ENCODE data around the gene SLC24A3. TPM values are rescaled to one million over a fixed set of nuclear protein-coding genes. Genes with fewer than 3 reads are reported as not detected.

The SLC24A3 gene
- total RNA-seq, 1 donor from 2014 or later = 0.11 TPM

- Mint-ChIP-seq H3K4me1 (ENCODE audit: unreplicated experiment) (no peaks in the 10 kb centered on the region), H3K27ac (ENCODE audit: unreplicated experiment) (no peak overlapping the region), H3K4me3 (ENCODE audit: unreplicated experiment) (no peak overlapping the region), H3K36me3 (ENCODE audit: unreplicated experiment) (no peaks in the 10 kb centered on the region), H3K9me3 (ENCODE audit: unreplicated experiment) (peaks cover 36% of the 10 kb centered on the region), H3K27me3 (ENCODE audit: unreplicated experiment) (no peaks in the 10 kb centered on the region)
- DNase-seq (ENCODE audit: extremely low spot score, unreplicated experiment) = no peak
- no peak for TF ChIP-seq CTCF (IDR thresholded peaks at IDR 0.05)
These were observed 185.2 kb downstream of the SLC24A3 start for GRCh38 chr20:19397666-19398065.

GRCh38 chr20:19401096-19401495, 188.7 kb downstream of the SLC24A3 start:
- H3K27ac Mint-ChIP-seq (ENCODE audit: unreplicated experiment) = no peak overlapping the region
- no peaks in the 10 kb centered on the region for H3K4me1 Mint-ChIP-seq (ENCODE audit: unreplicated experiment)
- H3K27me3 Mint-ChIP-seq (ENCODE audit: unreplicated experiment) = no peaks in the 10 kb centered on the region
- DNase-seq (ENCODE audit: extremely low spot score, unreplicated experiment) = no peak
- no peak overlapping the region for H3K4me3 Mint-ChIP-seq (ENCODE audit: unreplicated experiment)
- H3K9me3 Mint-ChIP-seq (ENCODE audit: unreplicated experiment) = peaks cover 28% of the 10 kb centered on the region
- no peak for TF ChIP-seq CTCF (IDR thresholded peaks at IDR 0.05)
- no peaks in the 10 kb centered on the region for H3K36me3 Mint-ChIP-seq (ENCODE audit: unreplicated experiment)

GRCh38 chr20:19403549-19403948, 191.1 kb downstream of the SLC24A3 start:
- Mint-ChIP-seq H3K4me1 (ENCODE audit: unreplicated experiment) (no peaks in the 10 kb centered on the region), H3K27ac (ENCODE audit: unreplicated experiment) (no peak overlapping the region), H3K27me3 (ENCODE audit: unreplicated experiment) (no peaks in the 10 kb centered on the region), H3K9me3 (ENCODE audit: unreplicated experiment) (peaks cover 15% of the 10 kb centered on the region), H3K36me3 (ENCODE audit: unreplicated experiment) (no peaks in the 10 kb centered on the region), H3K4me3 (ENCODE audit: unreplicated experiment) (no peak overlapping the region)
- no peak for DNase-seq (ENCODE audit: extremely low spot score, unreplicated experiment)
- TF ChIP-seq CTCF (IDR thresholded peaks at IDR 0.05) = no peak

GRCh38 chr20:19404826-19405225, 192.4 kb downstream of the SLC24A3 start:
- Mint-ChIP-seq H3K9me3 (ENCODE audit: unreplicated experiment) (peaks cover 7% of the 10 kb centered on the region), H3K4me3 (ENCODE audit: unreplicated experiment) (no peak overlapping the region), H3K27me3 (ENCODE audit: unreplicated experiment) (no peaks in the 10 kb centered on the region), H3K27ac (ENCODE audit: unreplicated experiment) (no peak overlapping the region), H3K36me3 (ENCODE audit: unreplicated experiment) (no peaks in the 10 kb centered on the region), H3K4me1 (ENCODE audit: unreplicated experiment) (no peaks in the 10 kb centered on the region)
- no peak for DNase-seq (ENCODE audit: extremely low spot score, unreplicated experiment)
- TF ChIP-seq CTCF (IDR thresholded peaks at IDR 0.05) = no peak

- Mint-ChIP-seq H3K27me3 (ENCODE audit: unreplicated experiment) (no peaks in the 10 kb centered on the region), H3K36me3 (ENCODE audit: unreplicated experiment) (no peaks in the 10 kb centered on the region), H3K4me3 (ENCODE audit: unreplicated experiment) (no peak overlapping the region), H3K4me1 (ENCODE audit: unreplicated experiment) (no peaks in the 10 kb centered on the region), H3K9me3 (ENCODE audit: unreplicated experiment) (peaks cover 3% of the 10 kb centered on the region), H3K27ac (ENCODE audit: unreplicated experiment) (no peak overlapping the region)
- no peak for DNase-seq (ENCODE audit: extremely low spot score, unreplicated experiment)
- no peak for TF ChIP-seq CTCF (IDR thresholded peaks at IDR 0.05)
These were observed 193.5 kb downstream of the SLC24A3 start for GRCh38 chr20:19405958-19406357.
